Neuron (in vitro differentiated cells): ENCODE data around the gene UBIAD1.

ENCODE experiments used
- H2AFZ ChIP-seq: one replicate; pipeline ENCODE4 v1.6.1; 2013; ENCODE audit warnings: low read depth, mild to moderate bottlenecking, inconsistent platforms, low read length, moderate library complexity
- H3K27me3 ChIP-seq: one replicate; pipeline ENCODE4 v1.6.1; 2013; ENCODE audit warnings: low read length; ENCODE audit not compliant: insufficient read depth
- H3K36me3 ChIP-seq: one replicate; pipeline ENCODE4 v1.6.1; 2013; ENCODE audit warnings: low read length; ENCODE audit not compliant: insufficient read depth
- H3K4me1 ChIP-seq: one replicate; pipeline ENCODE4 v1.6.1; 2013; ENCODE audit warnings: low read length; ENCODE audit not compliant: insufficient read depth
- H3K4me3 ChIP-seq: 2 replicates; pipeline ENCODE4 v1.5.1; 2013; ENCODE audit warnings: mild to moderate bottlenecking, low read length, moderate library complexity
- H3K9me3 ChIP-seq: one replicate; pipeline ENCODE4 v1.6.1; 2013; ENCODE audit warnings: low read length

Gene UBIAD1

GRCh38 chr1:11330411-11330810 is 57.4 kb downstream of the UBIAD1 start:
- H3K4me1 ChIP-seq: no peaks in the 10 kb centered on the region
- no peaks in the 10 kb centered on the region for H3K36me3 ChIP-seq
- no peaks in the 10 kb centered on the region for H3K27me3 ChIP-seq

GRCh38 chr1:11331036-11331944 is 58.3 kb downstream of the UBIAD1 start:
- no peaks in the 10 kb centered on the region for H3K27me3 ChIP-seq
- no peak overlapping the region for H2AFZ ChIP-seq
- no peaks in the 10 kb centered on the region for H3K36me3 ChIP-seq
- H3K4me3 ChIP-seq: no peak overlapping the region
- H3K9me3 ChIP-seq: no peaks in the 10 kb centered on the region
- no peaks in the 10 kb centered on the region for H3K4me1 ChIP-seq

More at GRCh38 chr1:11330411-11330810, 57.4 kb downstream of the UBIAD1 start:
- H3K9me3 ChIP-seq: no peaks in the 10 kb centered on the region
- no peak overlapping the region for H2AFZ ChIP-seq
- H3K4me3 ChIP-seq: no peak overlapping the region

- no peaks in the 10 kb centered on the region for H3K27me3 ChIP-seq
- no peak overlapping the region for H3K4me3 ChIP-seq
- no peak overlapping the region for H2AFZ ChIP-seq
- no peaks in the 10 kb centered on the region for H3K4me1 ChIP-seq
- H3K36me3 ChIP-seq: no peaks in the 10 kb centered on the region
- H3K9me3 ChIP-seq: no peaks in the 10 kb centered on the region
Measured at GRCh38 chr1:11331945-11332546, 59.0 kb downstream of the UBIAD1 start.

- Histone ChIP-seq H3K4me1 (peaks cover 12% of the 10 kb centered on the region), H3K27me3 (no peaks in the 10 kb centered on the region), H3K4me3 (no peak overlapping the region), H3K36me3 (no peaks in the 10 kb centered on the region), H3K9me3 (no peaks in the 10 kb centered on the region), H2AFZ (no peak overlapping the region)
Measured at GRCh38 chr1:11333631-11334030, 60.6 kb downstream of the UBIAD1 start.

- H3K27me3 ChIP-seq: no peaks in the 10 kb centered on the region
- no peaks in the 10 kb centered on the region for H3K9me3 ChIP-seq
- no peak overlapping the region for H2AFZ ChIP-seq
- no peaks in the 10 kb centered on the region for H3K36me3 ChIP-seq
- H3K4me3 ChIP-seq: no peak overlapping the region
- H3K4me1 ChIP-seq: peaks cover 16% of the 10 kb centered on the region
Measured at GRCh38 chr1:11334261-11334804, 61.3 kb downstream of the UBIAD1 start.

GRCh38 chr1:11334821-11335220 is 61.8 kb downstream of the UBIAD1 start:
- H3K36me3 ChIP-seq: no peaks in the 10 kb centered on the region
- no peak overlapping the region for H2AFZ ChIP-seq
- peaks cover 18% of the 10 kb centered on the region for H3K4me1 ChIP-seq
- no peak overlapping the region for H3K4me3 ChIP-seq
- H3K27me3 ChIP-seq: no peaks in the 10 kb centered on the region
- H3K9me3 ChIP-seq: no peaks in the 10 kb centered on the region

- peaks cover 26% of the 10 kb centered on the region for H3K4me1 ChIP-seq
- H3K27me3 ChIP-seq: no peaks in the 10 kb centered on the region
- no peaks in the 10 kb centered on the region for H3K36me3 ChIP-seq
- no peak overlapping the region for H3K4me3 ChIP-seq
- H3K9me3 ChIP-seq: no peaks in the 10 kb centered on the region
- H2AFZ ChIP-seq: no peak overlapping the region
Measured at GRCh38 chr1:11335417-11336056, 62.5 kb downstream of the UBIAD1 start.

- H3K36me3 ChIP-seq: no peaks in the 10 kb centered on the region
- no peak overlapping the region for H3K4me3 ChIP-seq
- peaks cover 26% of the 10 kb centered on the region for H3K4me1 ChIP-seq
- H3K9me3 ChIP-seq: no peaks in the 10 kb centered on the region
- no peaks in the 10 kb centered on the region for H3K27me3 ChIP-seq
- no peak overlapping the region for H2AFZ ChIP-seq
Measured at GRCh38 chr1:11337580-11338073, 64.6 kb downstream of the UBIAD1 start.
